ENCODE data around the gene SERPINB6. TPM values are rescaled to one million over a fixed set of nuclear protein-coding genes. Genes with fewer than 3 reads are reported as not detected.

Gene SERPINB6
- polyA plus RNA-seq, 3 donors: 117 to 208 (median 200) TPM

- no peak overlapping the region for H2AFZ ChIP-seq (ENCODE audit: insufficient read depth, low read depth, low read length, poor library complexity, severe bottlenecking)
- no peaks in the 10 kb centered on the region for H3K9me3 ChIP-seq (replicated peaks in 1 of 2; ENCODE audit: control insufficient read depth in 1 of 2, insufficient read depth in 1 of 2, low read length in 2 of 2)
- H3K27ac Mint-ChIP-seq: no peak overlapping the region
- H3K36me3 Mint-ChIP-seq: peaks cover 0 to 4% of the 10 kb centered on the region in 2 donors
- peaks cover 14 to 16% of the 10 kb centered on the region in 2 donors for H3K4me1 ChIP-seq (ENCODE audit: control insufficient read depth in 1 of 2, insufficient read depth in 2 of 2, low read length in 2 of 2)
- no peak overlapping the region for H3K9ac ChIP-seq (ENCODE audit: insufficient read depth, low read length, poor library complexity, severe bottlenecking)
- no peak overlapping the region for H3K4me3 Mint-ChIP-seq
- peaks cover 19% of the 10 kb centered on the region for H3K4me1 Mint-ChIP-seq
- no peaks in the 10 kb centered on the region for H3K27me3 ChIP-seq (ENCODE audit: control insufficient read depth in 2 of 2, insufficient read depth in 2 of 2, low read length in 2 of 2)
- H4K20me1 ChIP-seq (ENCODE audit: insufficient read depth, low read length): no peaks in the 10 kb centered on the region
- WGBS (ENCODE audit: insufficient coverage): 96% methylated on average over 7 of the region's 14 CpGs
- no peak for DNase-seq
- H3K9me3 Mint-ChIP-seq: peaks cover 0 to 5% (median 2%) of the 10 kb centered on the region in 7 donors
- no peak overlapping the region for H3K4me3 ChIP-seq (replicated peaks in 1 of 3; ENCODE audit: low read depth in 2 of 3, low read length in 3 of 3)
- no peaks in the 10 kb centered on the region for H3K36me3 ChIP-seq (replicated peaks in 1 of 2; ENCODE audit: control insufficient read depth in 1 of 2, insufficient read depth in 2 of 2, low read length in 2 of 2)
- no peak overlapping the region for H3K4me2 ChIP-seq (replicated peaks; ENCODE audit: extremely low read depth, low read length, poor library complexity, severe bottlenecking)
- TF ChIP-seq CTCF (IDR thresholded peaks at IDR 0.05): no peak
- peaks cover 0 to 6% (median 5%) of the 10 kb centered on the region in 3 donors for H3K27me3 Mint-ChIP-seq (ENCODE audit: low read depth in 3 of 3)
- no peak overlapping the region for H3K27ac ChIP-seq (ENCODE audit: low read depth in 1 of 2, low read length in 2 of 2)
- intact Hi-C loops (cut with micrococcal nuclease): no loop called here
- no peaks in the 10 kb centered on the region for H3K79me2 ChIP-seq (ENCODE audit: insufficient read depth, low read length)
Measured at GRCh38 chr6:2917801-2918445, 53.4 kb downstream of the SERPINB6 start.

DNA sequence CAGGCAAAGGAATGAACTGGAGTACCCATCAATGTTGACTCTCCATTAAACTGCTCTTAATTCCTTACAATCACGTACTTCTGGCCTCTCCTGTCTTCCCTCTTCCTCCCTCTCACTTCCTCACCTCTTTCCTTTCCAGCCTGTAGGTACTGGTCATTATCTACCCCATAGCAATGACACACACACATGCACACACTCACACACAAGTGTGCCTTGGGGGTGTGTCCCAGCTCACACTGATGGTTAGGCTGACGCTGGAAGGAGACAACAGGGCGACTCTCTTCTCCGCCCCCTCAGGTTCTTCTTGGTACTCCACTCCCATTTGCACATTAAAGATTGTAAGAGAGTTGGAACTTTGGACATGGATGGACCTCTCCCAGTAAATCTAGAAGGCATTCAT, 54.3 kb downstream of the SERPINB6 start:
- Histone ChIP-seq H3K79me2 (ENCODE audit: insufficient read depth, low read length) (no peaks in the 10 kb centered on the region), H3K36me3 (replicated peaks in 1 of 2; ENCODE audit: control insufficient read depth in 1 of 2, insufficient read depth in 2 of 2, low read length in 2 of 2) (no peaks in the 10 kb centered on the region), H3K4me1 (ENCODE audit: control insufficient read depth in 1 of 2, insufficient read depth in 2 of 2, low read length in 2 of 2) (peaks cover 14 to 16% of the 10 kb centered on the region in 2 donors), H3K9ac (ENCODE audit: insufficient read depth, low read length, poor library complexity, severe bottlenecking) (no peak overlapping the region), H3K27me3 (ENCODE audit: control insufficient read depth in 2 of 2, insufficient read depth in 2 of 2, low read length in 2 of 2) (no peaks in the 10 kb centered on the region), H3K4me3 (replicated peaks in 1 of 3; ENCODE audit: low read depth in 2 of 3, low read length in 3 of 3) (no peak overlapping the region), H3K4me2 (replicated peaks; ENCODE audit: extremely low read depth, low read length, poor library complexity, severe bottlenecking) (no peak overlapping the region), H4K20me1 (ENCODE audit: insufficient read depth, low read length) (no peaks in the 10 kb centered on the region), H2AFZ (ENCODE audit: insufficient read depth, low read depth, low read length, poor library complexity, severe bottlenecking) (no peak overlapping the region), H3K9me3 (replicated peaks in 1 of 2; ENCODE audit: control insufficient read depth in 1 of 2, insufficient read depth in 1 of 2, low read length in 2 of 2) (no peaks in the 10 kb centered on the region), H3K27ac (ENCODE audit: low read depth in 1 of 2, low read length in 2 of 2) (no peak overlapping the region)
- Mint-ChIP-seq H3K4me3 (no peak overlapping the region), H3K4me1 (peaks cover 19% of the 10 kb centered on the region), H3K27ac (peak overlapping the region in 1 of 7 donors; percentile 58), H3K36me3 (peaks cover 0 to 4% of the 10 kb centered on the region in 2 donors), H3K27me3 (ENCODE audit: low read depth in 3 of 3) (peaks cover 0 to 6% (median 5%) of the 10 kb centered on the region in 3 donors), H3K9me3 (peaks cover 0 to 5% (median 2%) of the 10 kb centered on the region in 7 donors)
- DNase-seq: no peak
- intact Hi-C loops (cut with micrococcal nuclease): no loop called here
- 100% methylated on average over 1 of the region's 4 CpGs for WGBS (ENCODE audit: insufficient coverage)
- TF ChIP-seq CTCF (IDR thresholded peaks at IDR 0.05): peak; percentile 28

Data from CD14-positive monocyte (primary cell).